ENCODE results near the gene MRPL47.

- no peak for TF ChIP-seq CTCF (IDR thresholded peaks at IDR 0.05)
- no peak for TF ChIP-seq ZFX (IDR thresholded peaks at IDR 0.05; ENCODE audit: borderline replicate concordance)
These were observed 59.3 kb downstream of the MRPL47 start for GRCh38 chr3:179544981-179545645.
